Stomach (tissue), 9 donors: Measurements from ENCODE around the gene DNAJC30. TPM values are rescaled to one million over a fixed set of nuclear protein-coding genes. Genes with fewer than 3 reads are reported as not detected.

Experiments
- DNase-seq, 2 donors: peaks; one replicate each; pipeline versions ENCODE4 v3.0.0 to v3.0.0-alpha.2; 2013 to 2019
- H3K27ac ChIP-seq, 5 donors: fragments of 200-600 bp in 4 of 5; sonication (generic) in 4 of 5; one replicate each; pipeline ENCODE4 v1.5.1; 2013 to 2019; ENCODE audit warnings: mild to moderate bottlenecking in 1 of 5, moderate library complexity in 1 of 5
- H3K27me3 ChIP-seq, 3 donors: fragments of 200-600 bp; sonication (generic); one replicate each; pipeline ENCODE4 v1.5.1; 2017 to 2019; ENCODE audit warnings: mixed run types in 1 of 3
- H3K36me3 ChIP-seq, 4 donors: fragments of 200-600 bp; sonication (generic); 1 replicate in 3 of 4; 2 replicates in 1 of 4; pipeline ENCODE4 v1.5.1; 2016 to 2019
- H3K4me1 ChIP-seq, 4 donors: fragments of 200-600 bp; sonication (generic); one replicate each; pipeline ENCODE4 v1.5.1; 2016 to 2019
- H3K4me3 ChIP-seq, 4 donors: fragments of 200-600 bp; sonication (generic) in 3 of 4; one replicate each; pipeline ENCODE4 v1.5.1; 2016 to 2019; ENCODE audit warnings: mild to moderate bottlenecking in 1 of 4
- H3K9me3 ChIP-seq, 4 donors: fragments of 200-600 bp; sonication (generic); one replicate each; pipeline ENCODE4 v1.5.1; 2016 to 2019
- CTCF ChIP-seq, 7 experiments: fragments of 450-650 bp in 4 of 7; fragments of 200-600 bp in 3 of 7; sonication (generic) in 3 of 7; IDR thresholded peaks; one replicate each; pipeline ENCODE4 v1.5.1; 2016 to 2019; ENCODE audit warnings: antibody characterized with exemption in 7 of 7, control low read depth in 2 of 7, mild to moderate bottlenecking in 1 of 7
- EP300 ChIP-seq: sonication (generic); formaldehyde crosslinking; IDR thresholded peaks from one replicate; pipeline ENCODE4 v1.6.1; 2017; ENCODE audit warnings: antibody characterized with exemption
- POLR2A ChIP-seq, 4 donors: fragments of 450-650 bp; IDR thresholded peaks; one replicate each; pipeline ENCODE4 v1.6.1; 2016; ENCODE audit warnings: antibody characterized with exemption in 4 of 4, control low read depth in 2 of 4, mild to moderate bottlenecking in 1 of 4, moderate library complexity in 1 of 4
- POLR2AphosphoS5 ChIP-seq, 3 donors: sonication (generic); formaldehyde crosslinking; IDR thresholded peaks; one replicate each; pipeline ENCODE4 v1.6.1; 2016; ENCODE audit warnings: antibody characterized with exemption in 3 of 3
- WGBS, 5 donors: extraction: QIAGEN DNeasy Blood & Tissue Kit in 3 of 5; methylation state at CpG; one replicate each; pipeline versions ENCODE4 v1.1.5 to v1.1.7; 2013 to 2018; 5-methylcytosine and 5-hydroxymethylcytosine counted together
- intact Hi-C: fragments of 100-400 bp; cut with DNase I; formaldehyde crosslinking; loops from one replicate; pipeline ENCODE4 v1.15.1; 2023; ENCODE audit warnings: low total_unique reads
- polyA plus RNA-seq, 3 donors: library from polyadenylated mRNA; stranded (reverse); fragments of 200-250 nt; gene quantifications; one replicate each; pipeline ENCODE4 v1.2.3, GENCODE V29; 2013
- small RNA-seq, 4 donors: library from RNA; depleted of rRNA; stranded (forward); fragments of <200 nt; gene quantifications; one replicate each; pipeline ENCODE3, GENCODE V24; 2016
- total RNA-seq, 5 donors: library from RNA; depleted of rRNA; stranded (reverse); fragments of >200 nt; gene quantifications; one replicate each; pipeline versions ENCODE4 v1.1.0 to v1.2.3, GENCODE V29; 2014 to 2016
- donor health status: healthy with polysubstance abuse.
- donor health status: Bipolar disorder and iron deficiency.
- donor health status: healthy.

The DNAJC30 gene
- total and polyA plus RNA-seq, 8 donors, result 1.2 to 11.3 (median 5.7) TPM; not detected in 1

- H3K9me3 ChIP-seq, result no peaks in the 10 kb centered on the region
- peaks cover 0 to 46% (median 4%) of the 10 kb centered on the region in 3 donors for H3K27me3 ChIP-seq
- TF ChIP-seq CTCF (IDR thresholded peaks at IDR 0.05) (no peak), POLR2A (IDR thresholded peaks at IDR 0.05) (no peak), POLR2AphosphoS5 (IDR thresholded peaks at IDR 0.05) (no peak), EP300 (no peak)
- no peaks in the 10 kb centered on the region for H3K36me3 ChIP-seq
- no peak overlapping the region for H3K27ac ChIP-seq
- DNase-seq, result no peak
- H3K4me1 ChIP-seq, result peaks cover 0 to 11% (median 3%) of the 10 kb centered on the region in 4 donors
- H3K4me3 ChIP-seq, result no peak overlapping the region
- intact Hi-C loops, result no loop called here
- WGBS, 5 donors, result 87 to 94% (median 87%) methylated on average over 8 of the region's 8 CpGs
Observed at GRCh38 chr7:73635428-73636200, 47.6 kb downstream of the DNAJC30 start.

GRCh38 chr7:73633844-73634243, 49.4 kb downstream of the DNAJC30 start:
- Histone ChIP-seq H3K27ac (no peak overlapping the region), H3K4me1 (peaks cover 0 to 17% (median 3%) of the 10 kb centered on the region in 4 donors), H3K27me3 (peaks cover 0 to 60% (median 4%) of the 10 kb centered on the region in 3 donors), H3K4me3 (no peak overlapping the region), H3K9me3 (no peaks in the 10 kb centered on the region), H3K36me3 (no peaks in the 10 kb centered on the region)
- intact Hi-C loops, result no loop called here
- TF ChIP-seq CTCF (IDR thresholded peaks at IDR 0.05) (no peak), POLR2A (IDR thresholded peaks at IDR 0.05) (no peak), EP300 (no peak), POLR2AphosphoS5 (IDR thresholded peaks at IDR 0.05) (no peak)
- DNase-seq, result no peak
- 76 to 87% (median 83%) methylated on average over 8 of the region's 8 CpGs for WGBS, 5 donors

- H3K27me3 ChIP-seq, result peaks cover 0 to 66% (median 9%) of the 10 kb centered on the region in 3 donors
- TF ChIP-seq POLR2AphosphoS5 (IDR thresholded peaks at IDR 0.05), result no peak
- TF ChIP-seq POLR2A (IDR thresholded peaks at IDR 0.05), result no peak
- no peak for TF ChIP-seq EP300
- no peak for TF ChIP-seq CTCF (IDR thresholded peaks at IDR 0.05)
- 74 to 95% (median 84%) methylated on average over 7 of the region's 7 CpGs for whole genome bisulfite sequencing, 5 donors
Observed at GRCh38 chr7:73633323-73633722, 49.9 kb downstream of the DNAJC30 start.

GRCh38 chr7:73631558-73631957, 51.7 kb downstream of the DNAJC30 start:
- intact Hi-C loops, result no loop called here
- WGBS, 5 donors, result 13 to 47% (median 26%) methylated on average over 1 of the region's 1 CpG
- H3K4me3 ChIP-seq, result no peak overlapping the region

More at GRCh38 chr7:73633323-73633722, 49.9 kb downstream of the DNAJC30 start:
- Histone ChIP-seq H3K36me3 (no peaks in the 10 kb centered on the region), H3K9me3 (no peaks in the 10 kb centered on the region), H3K27ac (no peak overlapping the region), H3K4me3 (no peak overlapping the region), H3K4me1 (peaks cover 0 to 17% (median 3%) of the 10 kb centered on the region in 4 donors)
- no peak for DNase-seq
- intact Hi-C loops, result no loop called here

More at GRCh38 chr7:73631558-73631957, 51.7 kb downstream of the DNAJC30 start:
- TF ChIP-seq EP300 (no peak), CTCF (IDR thresholded peaks at IDR 0.05) (no peak)
- peaks cover 0 to 15% (median 3%) of the 10 kb centered on the region in 4 donors for H3K4me1 ChIP-seq
- no peak for DNase-seq
- H3K27me3 ChIP-seq, result peaks cover 0 to 83% (median 20%) of the 10 kb centered on the region in 3 donors
- no peak overlapping the region for H3K27ac ChIP-seq
- no peaks in the 10 kb centered on the region for H3K36me3 ChIP-seq
- no peaks in the 10 kb centered on the region for H3K9me3 ChIP-seq

Small RNA genes lying within 50 kb of the gene (small RNA-seq; reads per million reads assigned to genes)
- 0 reads per million in 4 donors for gene MIR4284
- gene RN7SL265P, result 0 reads per million in 4 donors

Other genes with a start within 250 kb of the DNAJC30 start
- gene FZD9, start 249.7 kb downstream of the DNAJC30 start, total RNA-seq, result under 1 TPM in 1 of 5 donors, not detected in 4; 0.18 TPM
- under 1 TPM in 2 of 3 donors, not detected in 1; 0.35 to 0.50 TPM for gene FZD9, start 249.7 kb downstream of the DNAJC30 start, polyA plus RNA-seq
- 100 to 1,000 TPM in 1 of 5 donors, 10 to 100 TPM in 4; 43.0 to 210 (median 52.2) TPM for gene BAZ1B, start 161.2 kb downstream of the DNAJC30 start, total RNA-seq
- 10 to 100 TPM in 2 of 3 donors, 1 to 10 TPM in 1; 8.9 to 18.9 (median 14.4) TPM for gene BAZ1B, start 161.2 kb downstream of the DNAJC30 start, polyA plus RNA-seq
- 100 to 1,000 TPM in 1 of 5 donors, 10 to 100 TPM in 3, 1 to 10 TPM in 1; 9.0 to 105 (median 76.1) TPM for gene BCL7B, start 125.8 kb downstream of the DNAJC30 start, total RNA-seq
- gene BCL7B, start 125.8 kb downstream of the DNAJC30 start, polyA plus RNA-seq, result 10 to 100 TPM; 39.1 to 75.6 (median 54.7) TPM
- 100 to 1,000 TPM in 1 of 5 donors, 10 to 100 TPM in 3, 1 to 10 TPM in 1; 1.2 to 176 (median 43.0) TPM for gene TBL2, start 104.9 kb downstream of the DNAJC30 start, total RNA-seq
- gene TBL2, start 104.9 kb downstream of the DNAJC30 start, polyA plus RNA-seq, result 10 to 100 TPM in 1 of 3 donors, 1 to 10 TPM in 2; 8.9 to 11.8 (median 9.5) TPM
- 100 to 1,000 TPM in 1 of 5 donors, 10 to 100 TPM in 3, 1 to 10 TPM in 1; 4.4 to 102 (median 16.1) TPM for gene MLXIPL, start 58.9 kb downstream of the DNAJC30 start, total RNA-seq
- gene MLXIPL, start 58.9 kb downstream of the DNAJC30 start, polyA plus RNA-seq, result 1 to 10 TPM; 2.4 to 3.1 (median 2.6) TPM
- gene VPS37D, start 15.6 kb downstream of the DNAJC30 start, total RNA-seq, result under 1 TPM in 1 of 5 donors, not detected in 4; 0.55 TPM
- gene VPS37D, start 15.6 kb downstream of the DNAJC30 start, polyA plus RNA-seq, result 1 to 10 TPM; 2.2 to 2.4 (median 2.3) TPM
- 10 to 100 TPM; 17.4 to 60.4 (median 34.5) TPM for gene BUD23, start 144 bp upstream of the DNAJC30 start, total RNA-seq
- 10 to 100 TPM; 36.7 to 71.9 (median 55.8) TPM for gene BUD23, start 144 bp upstream of the DNAJC30 start, polyA plus RNA-seq
- gene STX1A, start 36.2 kb upstream of the DNAJC30 start, total RNA-seq, result 10 to 100 TPM in 2 of 5 donors, 1 to 10 TPM in 2, not detected in 1; 3.9 to 57.2 (median 11.6) TPM
- gene STX1A, start 36.2 kb upstream of the DNAJC30 start, polyA plus RNA-seq, result 1 to 10 TPM; 1.1 to 8.1 (median 4.2) TPM
- 100 to 1,000 TPM in 1 of 5 donors, 10 to 100 TPM in 4; 11.6 to 112 (median 13.8) TPM for gene ABHD11, start 55.3 kb upstream of the DNAJC30 start, total RNA-seq
- gene ABHD11, start 55.3 kb upstream of the DNAJC30 start, polyA plus RNA-seq, result 10 to 100 TPM; 19.5 to 27.2 (median 22.9) TPM
- gene CLDN3, start 86.8 kb upstream of the DNAJC30 start, total RNA-seq, result 1,000 to 10,000 TPM in 1 of 5 donors, 1 to 10 TPM in 2, under 1 TPM in 1, not detected in 1; 0.45 to 1,550 (median 2.2) TPM
- gene CLDN3, start 86.8 kb upstream of the DNAJC30 start, polyA plus RNA-seq, result 1 to 10 TPM in 1 of 3 donors, under 1 TPM in 1, not detected in 1; 0.62 to 1.4 TPM
- gene CLDN4, start 147.5 kb upstream of the DNAJC30 start, total RNA-seq, result 100 to 1,000 TPM in 1 of 5 donors, 10 to 100 TPM in 3, not detected in 1; 15.6 to 523 (median 17.3) TPM
- 10 to 100 TPM in 2 of 3 donors, 1 to 10 TPM in 1; 2.4 to 51.2 (median 36.1) TPM for gene CLDN4, start 147.5 kb upstream of the DNAJC30 start, polyA plus RNA-seq
- 1 to 10 TPM in 2 of 5 donors, under 1 TPM in 1, not detected in 2; 0.87 to 4.8 (median 3.0) TPM for gene METTL27, start 159.1 kb upstream of the DNAJC30 start, total RNA-seq
- gene METTL27, start 159.1 kb upstream of the DNAJC30 start, polyA plus RNA-seq, result under 1 TPM in 1 of 3 donors, not detected in 2; 0.80 TPM
- gene TMEM270, start 177.7 kb upstream of the DNAJC30 start, total RNA-seq, result not detected
- not detected for gene TMEM270, start 177.7 kb upstream of the DNAJC30 start, polyA plus RNA-seq